Tibial nerve (tissue), 4 donors: ENCODE measurements around the gene LIPM. TPM values are rescaled to one million over a fixed set of nuclear protein-coding genes. Genes with fewer than 3 reads are reported as not detected.

Source experiments
- DNase-seq, 2 donors: peaks; one replicate each; pipeline ENCODE4 v3.0.0-alpha.2; 2019; ENCODE audit warnings: low spot score in 2 of 2
- H3K27ac ChIP-seq, 4 donors: fragments of 200-600 bp; sonication (generic) in 3 of 4; one replicate each; pipeline ENCODE4 v1.5.1; 2017 to 2019; ENCODE audit warnings: mild to moderate bottlenecking in 1 of 4
- H3K27me3 ChIP-seq, 2 donors: fragments of 200-600 bp; sonication (generic) in 1 of 2; one replicate each; pipeline versions ENCODE4 v1.5.1 to v1.6.0; 2017 to 2019
- H3K36me3 ChIP-seq, 3 donors: fragments of 200-600 bp; sonication (generic); one replicate each; pipeline ENCODE4 v1.5.1; 2018 to 2019
- H3K4me1 ChIP-seq, 4 donors: fragments of 200-600 bp; sonication (generic) in 3 of 4; one replicate each; pipeline ENCODE4 v1.5.1; 2017 to 2019
- H3K4me3 ChIP-seq, 4 donors: fragments of 200-600 bp; sonication (generic) in 3 of 4; one replicate each; pipeline ENCODE4 v1.5.1; 2017 to 2019; ENCODE audit warnings: mild to moderate bottlenecking in 1 of 4, moderate library complexity in 1 of 4
- H3K9me3 ChIP-seq, 4 donors: fragments of 200-600 bp; sonication (generic) in 3 of 4; one replicate each; pipeline ENCODE4 v1.5.1; 2017 to 2019
- CTCF ChIP-seq, 5 experiments: fragments of 200-600 bp in 3 of 5; fragments of 450-650 bp in 2 of 5; sonication (generic) in 3 of 5; IDR thresholded peaks; one replicate each; pipeline ENCODE4 v1.5.1; 2016 to 2019; ENCODE audit warnings: antibody characterized with exemption in 5 of 5, mild to moderate bottlenecking in 3 of 5, moderate library complexity in 2 of 5
- EP300 ChIP-seq, 2 donors: sonication (generic); formaldehyde crosslinking; IDR thresholded peaks; one replicate each; pipeline ENCODE4 v1.6.1; 2017; ENCODE audit warnings: antibody characterized with exemption in 2 of 2, mild to moderate bottlenecking in 1 of 2
- POLR2A ChIP-seq, 2 donors: fragments of 450-650 bp; IDR thresholded peaks; one replicate each; pipeline ENCODE4 v1.6.1; 2017; ENCODE audit warnings: antibody characterized with exemption in 2 of 2, mild to moderate bottlenecking in 2 of 2, moderate library complexity in 2 of 2
- WGBS, 2 donors: methylation state at CpG; one replicate each; pipeline ENCODE4 v1.1.5; 2018; 5-methylcytosine and 5-hydroxymethylcytosine counted together
- total RNA-seq, 4 donors: library from RNA; depleted of rRNA; stranded (reverse); fragments of >200 nt; gene quantifications; one replicate each; pipeline ENCODE4 v1.1.0, GENCODE V29; 2016

The LIPM gene
- total RNA-seq, 4 donors from 2014 or later = not detected

- no peak for TF ChIP-seq POLR2A (IDR thresholded peaks at IDR 0.05)
- TF ChIP-seq EP300 (IDR thresholded peaks at IDR 0.05) = peak in 1 of 2 donors; percentile 6
- Histone ChIP-seq H3K36me3 (no peaks in the 10 kb centered on the region), H3K27me3 (no peaks in the 10 kb centered on the region), H3K4me3 (no peak overlapping the region), H3K27ac (no peak overlapping the region), H3K9me3 (no peaks in the 10 kb centered on the region), H3K4me1 (no peaks in the 10 kb centered on the region)
- 35 to 39% methylated on average over 1 of the region's 1 CpG for WGBS, 2 donors
- no peak for DNase-seq
Observed at GRCh38 chr10:88848499-88848898, 46.0 kb downstream of the LIPM start.

GRCh38 chr10:88849234-88849633, 46.7 kb downstream of the LIPM start:
- no peak overlapping the region for H3K4me3 ChIP-seq
- no peak for TF ChIP-seq CTCF (IDR thresholded peaks at IDR 0.05)
- no peak for TF ChIP-seq EP300 (IDR thresholded peaks at IDR 0.05)
- no peak for TF ChIP-seq POLR2A (IDR thresholded peaks at IDR 0.05)
- H3K4me1 ChIP-seq = no peaks in the 10 kb centered on the region
- no peaks in the 10 kb centered on the region for H3K9me3 ChIP-seq
- no peak overlapping the region for H3K27ac ChIP-seq
- H3K27me3 ChIP-seq = no peaks in the 10 kb centered on the region
- no peaks in the 10 kb centered on the region for H3K36me3 ChIP-seq
- no peak for DNase-seq
- WGBS, 2 donors = 82 to 97% methylated on average over 1 of the region's 1 CpG

GRCh38 chr10:88850712-88851111, 48.2 kb downstream of the LIPM start:
- 75 to 84% methylated on average over 1 of the region's 1 CpG for WGBS, 2 donors
- no peak overlapping the region for H3K4me3 ChIP-seq
- no peaks in the 10 kb centered on the region for H3K9me3 ChIP-seq
- H3K27ac ChIP-seq = no peak overlapping the region
- no peaks in the 10 kb centered on the region for H3K36me3 ChIP-seq
- TF ChIP-seq POLR2A (IDR thresholded peaks at IDR 0.05) (no peak), EP300 (IDR thresholded peaks at IDR 0.05) (no peak), CTCF (IDR thresholded peaks at IDR 0.05) (no peak)
- DNase-seq = no peak
- H3K4me1 ChIP-seq = no peaks in the 10 kb centered on the region
- H3K27me3 ChIP-seq = no peaks in the 10 kb centered on the region

- WGBS, 2 donors = 72 to 74% methylated on average over 5 of the region's 5 CpGs
- no peak within 1 kb of the TSS for H3K27ac ChIP-seq
- no peak for DNase-seq
Observed at GRCh38 chr10:88851706-88852105, 49.2 kb downstream of the LIPM start, which contains the start of gene ANKRD22. Gene ANKRD22 (minus strand): TSS chr10:88851844. CDS start chr10:88851607, 237 bp downstream.

GRCh38 chr10:88852327-88852726, 49.8 kb downstream of the LIPM start:
- no peak for TF ChIP-seq POLR2A (IDR thresholded peaks at IDR 0.05)
- H3K4me1 ChIP-seq = no peaks in the 10 kb centered on the region
- H3K27me3 ChIP-seq = no peaks in the 10 kb centered on the region
- H3K27ac ChIP-seq = no peak overlapping the region
- no peak for DNase-seq
- WGBS, 2 donors = 80 to 95% methylated on average over 4 of the region's 4 CpGs
- H3K4me3 ChIP-seq = no peak overlapping the region
- H3K9me3 ChIP-seq = no peaks in the 10 kb centered on the region
- no peaks in the 10 kb centered on the region for H3K36me3 ChIP-seq

More at GRCh38 chr10:88851706-88852105, 49.2 kb downstream of the LIPM start, which contains the start of gene ANKRD22:
- Histone ChIP-seq H3K4me1 (no peaks in the 10 kb centered on the region), H3K36me3 (no peaks in the 10 kb centered on the region), H3K4me3 (no peak within 1 kb of the TSS), H3K27me3 (no peaks in the 10 kb centered on the region), H3K9me3 (no peaks in the 10 kb centered on the region)
- TF ChIP-seq CTCF (IDR thresholded peaks at IDR 0.05) (no peak), EP300 (IDR thresholded peaks at IDR 0.05) (peak in 1 of 2 donors; percentile 27), POLR2A (IDR thresholded peaks at IDR 0.05) (no peak)

- Histone ChIP-seq H3K27me3 (no peaks in the 10 kb centered on the region), H3K36me3 (no peaks in the 10 kb centered on the region), H3K4me1 (no peaks in the 10 kb centered on the region), H3K27ac (no peak overlapping the region), H3K4me3 (no peak overlapping the region), H3K9me3 (no peaks in the 10 kb centered on the region)
- DNase-seq = no peak
- WGBS, 2 donors = 53 to 62% methylated on average over 4 of the region's 4 CpGs
- peak in 1 of 2 donors; percentile 66 for TF ChIP-seq EP300 (IDR thresholded peaks at IDR 0.05)
- TF ChIP-seq CTCF (IDR thresholded peaks at IDR 0.05) = no peak
Observed at GRCh38 chr10:88853155-88853881, 50.8 kb downstream of the LIPM start.
